GM19043 (cell line): ENCODE results near the gene C2orf15.
"Not testable (repeated sequence)": the region's sequence is repeated elsewhere in the genome, so short reads cannot be mapped to it uniquely, and the experiment has no call there.

Experiments
- ATAC-seq: cut with Tn5 transposase; IDR thresholded peaks from one replicate; pipeline ENCODE4 v1.9.1; 2021; ENCODE audit warnings: low read depth; ENCODE audit not compliant: unreplicated experiment

Gene C2orf15, protein sequence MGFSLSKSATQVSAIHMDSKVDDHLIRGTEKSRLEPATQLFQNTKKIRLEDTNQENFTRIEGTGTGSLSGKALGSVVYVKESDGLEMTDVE

DNA sequence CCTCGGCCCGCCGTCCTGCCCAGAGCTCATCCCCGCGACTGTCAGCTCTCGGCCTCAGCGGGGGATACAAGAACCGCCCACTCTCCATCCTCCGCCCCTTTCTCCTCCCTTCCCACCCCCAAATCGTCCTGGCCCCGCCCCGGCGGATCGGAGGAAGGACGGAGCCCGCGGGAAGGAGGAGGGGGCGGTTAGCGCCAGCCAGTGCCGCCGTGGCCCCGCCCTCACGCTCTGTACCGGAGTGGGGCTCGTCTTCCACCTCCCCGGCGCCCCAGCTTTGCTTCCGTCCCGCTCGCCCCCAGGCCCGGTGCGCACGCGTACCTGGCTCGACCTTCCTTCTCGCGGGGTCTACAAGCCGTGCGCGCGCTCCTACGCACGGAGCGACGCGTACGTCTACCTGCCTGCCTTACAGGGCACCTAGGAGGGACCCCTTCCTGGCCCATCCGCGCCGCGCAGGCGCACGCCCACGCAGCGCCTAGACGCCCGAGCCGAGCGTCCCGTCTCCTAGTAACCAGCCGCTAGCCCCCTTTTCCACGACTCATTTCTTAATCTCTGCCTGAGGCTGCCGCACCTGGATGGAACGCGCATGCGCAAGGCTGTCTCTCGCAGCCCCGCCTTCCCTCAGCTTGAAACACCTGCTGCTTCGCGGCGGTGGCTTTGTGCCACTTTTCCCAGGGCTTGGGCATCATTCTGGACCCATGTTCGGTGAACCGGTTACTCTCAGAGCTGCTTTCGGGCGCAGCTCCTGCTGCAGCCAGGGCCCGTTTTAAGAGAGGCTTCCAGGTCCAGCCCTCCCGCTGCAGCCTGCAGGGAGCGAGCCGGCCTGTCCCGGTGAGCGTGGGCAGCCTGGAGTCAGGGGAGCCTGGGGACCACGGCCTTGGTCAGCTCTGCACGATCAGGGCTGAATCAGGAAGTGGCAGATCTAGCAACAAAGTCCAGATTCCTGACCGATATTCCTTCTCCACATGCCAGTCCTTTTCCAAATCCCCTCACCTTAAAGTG, at the start of gene C2orf15:
TSS of gene C2orf15 (plus strand) at position 598 of the 999 bp plus-strand sequence. CDS start 8,852 bp downstream, outside the sequence.
- peak; percentile 82 for ATAC-seq

DNA sequence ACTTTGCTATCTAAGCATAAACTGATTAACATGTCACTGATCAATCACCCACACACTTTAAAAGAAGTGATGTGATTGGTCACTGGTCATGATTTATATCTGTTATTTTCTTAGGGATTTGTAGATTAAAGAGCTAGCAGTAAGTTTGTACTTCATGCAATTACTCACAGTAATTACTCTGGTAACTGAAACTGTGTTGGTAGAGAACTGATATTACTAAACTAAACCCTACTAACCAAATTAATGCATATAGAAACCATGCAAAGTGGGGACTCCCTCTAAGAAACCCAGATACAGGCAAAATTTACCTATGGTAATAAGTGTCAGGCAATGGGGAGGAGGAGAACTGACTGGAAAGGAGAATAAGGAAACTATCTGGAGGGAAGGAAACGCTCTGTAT, 44.8 kb upstream of the C2orf15 start:
- no peak for ATAC-seq

- ATAC-seq, result no peak
Observed at GRCh38 chr2:99101697-99102096, 39.8 kb upstream of the C2orf15 start.

GRCh38 chr2:99104006-99104405, 37.5 kb upstream of the C2orf15 start:
- ATAC-seq, result no peak

GRCh38 chr2:99106913-99107312, 34.6 kb upstream of the C2orf15 start:
- ATAC-seq, result no peak

DNA sequence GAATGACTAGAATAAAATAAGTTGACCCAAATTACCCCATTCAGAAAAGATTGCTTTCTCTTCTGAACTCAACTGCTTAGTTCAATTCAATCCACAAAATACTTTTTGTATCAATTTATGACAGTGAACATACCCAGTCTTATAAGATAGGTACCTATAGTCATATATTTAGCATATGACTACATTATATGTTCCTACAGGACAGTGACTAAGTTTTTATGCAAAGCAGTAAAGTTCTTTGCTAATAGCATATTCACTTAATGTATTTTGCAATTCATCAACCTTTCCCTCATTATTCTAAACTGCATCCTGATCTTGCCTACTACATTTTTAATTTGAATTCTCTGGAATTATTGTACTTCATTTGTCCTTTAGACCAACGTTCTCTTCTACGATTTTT, 30.3 kb upstream of the C2orf15 start:
- ATAC-seq, result no peak

GRCh38 chr2:99111945-99112344, 29.6 kb upstream of the C2orf15 start:
- ATAC-seq, result no peak

DNA sequence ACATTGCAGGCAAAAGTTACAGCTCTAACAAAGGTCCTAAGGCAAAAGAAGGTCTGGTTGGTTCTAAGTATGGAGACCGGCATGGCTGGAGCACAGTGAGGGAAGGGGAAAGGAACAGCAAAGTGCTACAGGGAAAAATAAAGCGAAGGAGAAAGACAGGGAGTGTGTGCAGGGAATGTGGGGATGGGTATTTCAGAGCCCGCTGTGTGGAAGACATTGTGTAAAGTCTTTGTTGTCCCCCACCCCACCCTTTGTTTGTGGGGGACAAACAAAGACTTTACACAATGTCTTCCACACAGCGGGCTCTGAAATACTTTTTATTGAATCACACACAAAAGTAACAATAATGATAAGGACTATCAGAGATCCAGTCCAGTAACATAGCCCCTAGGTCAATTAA, 28.9 kb upstream of the C2orf15 start:
- ATAC-seq, result no peak

DNA sequence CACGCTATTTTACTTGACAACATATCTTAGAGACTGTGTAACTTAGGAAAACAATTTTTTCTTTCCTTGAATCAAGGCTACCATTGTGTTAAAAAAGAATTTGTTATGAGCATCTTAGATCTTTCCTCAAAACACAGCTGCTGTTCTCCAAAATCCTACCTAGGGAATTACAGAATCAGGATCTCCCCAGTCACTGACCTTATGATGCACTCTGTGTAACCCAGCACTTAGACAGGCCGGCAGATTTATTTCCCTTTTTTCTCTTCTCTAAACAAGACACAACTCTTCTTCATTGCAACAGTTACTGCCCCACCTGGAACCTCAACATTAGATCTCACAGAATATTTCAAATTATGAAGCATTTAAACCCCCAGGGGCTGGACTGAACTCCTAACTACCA, 13.5 kb upstream of the C2orf15 start:
- no peak for ATAC-seq

- ATAC-seq, result not testable (repeated sequence)
Observed at GRCh38 chr2:99135044-99135556, 6.4 kb upstream of the C2orf15 start.

GRCh38 chr2:99139003-99139402, 2.5 kb upstream of the C2orf15 start:
- ATAC-seq, result no peak

DNA sequence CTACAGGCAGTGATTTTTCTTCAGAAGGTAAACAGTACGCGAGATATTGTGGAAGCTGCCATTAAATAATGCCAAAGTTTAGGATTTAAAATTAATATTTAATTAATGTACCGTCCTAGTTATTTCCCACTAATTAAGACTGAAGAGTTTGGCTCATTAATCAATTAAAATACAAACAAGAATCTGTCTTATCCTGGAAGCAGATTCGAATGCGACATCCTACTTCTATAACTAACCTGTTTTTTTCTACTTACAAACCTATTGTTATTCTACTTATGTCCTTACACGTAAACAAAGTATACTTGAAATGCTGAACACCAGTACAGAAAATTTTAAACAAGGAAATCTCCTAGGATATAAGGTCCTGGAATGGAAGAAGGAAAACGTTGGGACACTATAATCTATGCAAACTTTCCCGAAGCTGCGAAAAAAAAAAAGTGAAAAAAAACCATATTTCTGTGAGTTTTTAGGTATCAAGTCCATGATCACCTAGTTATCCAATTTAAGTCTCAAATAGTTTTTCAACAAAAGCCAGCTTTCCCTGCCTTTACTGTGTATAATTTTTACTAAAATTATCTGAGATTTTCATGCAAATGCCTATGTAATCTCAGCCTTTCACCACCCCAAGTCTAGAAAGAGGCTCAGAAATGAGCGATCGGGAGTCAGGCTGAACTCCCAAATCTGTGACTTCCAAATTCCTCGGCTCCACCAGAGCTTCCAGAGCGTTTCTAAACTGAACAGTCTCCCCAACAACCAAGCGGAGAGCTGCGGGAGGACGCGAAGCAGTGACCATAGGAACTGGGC, 1.2 kb upstream of the C2orf15 start:
- ATAC-seq, result no peak

DNA sequence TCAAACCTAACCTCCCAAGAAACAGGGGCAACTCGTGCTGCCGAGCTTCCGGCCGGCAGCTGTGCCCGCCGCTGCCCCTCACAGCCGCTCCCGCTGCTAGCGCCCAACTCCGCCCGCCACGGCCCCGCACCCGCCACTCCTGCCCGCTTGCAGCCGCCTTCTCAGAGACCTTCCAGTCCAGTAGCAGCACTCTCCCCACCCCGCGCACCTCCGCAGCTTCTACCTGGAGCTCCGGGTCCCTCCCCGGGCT, 722 bp upstream of the C2orf15 start:
- peak; percentile 26 for ATAC-seq

DNA sequence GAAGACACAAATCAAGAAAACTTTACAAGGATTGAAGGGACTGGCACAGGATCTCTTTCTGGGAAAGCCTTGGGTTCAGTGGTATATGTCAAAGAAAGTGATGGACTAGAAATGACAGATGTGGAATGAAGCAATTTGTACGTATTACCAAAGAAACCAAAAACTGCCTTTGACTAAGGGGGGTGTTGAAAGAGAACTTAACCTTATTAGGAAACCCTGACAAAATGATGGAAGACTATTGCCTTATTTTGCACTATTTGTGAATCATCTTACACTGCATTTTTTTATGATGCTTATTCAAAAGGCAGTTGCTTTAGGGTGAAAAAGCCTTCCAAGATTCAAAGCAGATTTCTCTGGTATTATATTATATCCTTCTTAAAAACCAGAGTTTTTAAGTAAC, 9.2 kb downstream of the C2orf15 start:
- no peak for ATAC-seq

GRCh38 chr2:99152199-99152895, 10.8 kb downstream of the C2orf15 start:
- no peak for ATAC-seq

GRCh38 chr2:99153921-99154604, 12.6 kb downstream of the C2orf15 start:
- ATAC-seq, result no peak

DNA sequence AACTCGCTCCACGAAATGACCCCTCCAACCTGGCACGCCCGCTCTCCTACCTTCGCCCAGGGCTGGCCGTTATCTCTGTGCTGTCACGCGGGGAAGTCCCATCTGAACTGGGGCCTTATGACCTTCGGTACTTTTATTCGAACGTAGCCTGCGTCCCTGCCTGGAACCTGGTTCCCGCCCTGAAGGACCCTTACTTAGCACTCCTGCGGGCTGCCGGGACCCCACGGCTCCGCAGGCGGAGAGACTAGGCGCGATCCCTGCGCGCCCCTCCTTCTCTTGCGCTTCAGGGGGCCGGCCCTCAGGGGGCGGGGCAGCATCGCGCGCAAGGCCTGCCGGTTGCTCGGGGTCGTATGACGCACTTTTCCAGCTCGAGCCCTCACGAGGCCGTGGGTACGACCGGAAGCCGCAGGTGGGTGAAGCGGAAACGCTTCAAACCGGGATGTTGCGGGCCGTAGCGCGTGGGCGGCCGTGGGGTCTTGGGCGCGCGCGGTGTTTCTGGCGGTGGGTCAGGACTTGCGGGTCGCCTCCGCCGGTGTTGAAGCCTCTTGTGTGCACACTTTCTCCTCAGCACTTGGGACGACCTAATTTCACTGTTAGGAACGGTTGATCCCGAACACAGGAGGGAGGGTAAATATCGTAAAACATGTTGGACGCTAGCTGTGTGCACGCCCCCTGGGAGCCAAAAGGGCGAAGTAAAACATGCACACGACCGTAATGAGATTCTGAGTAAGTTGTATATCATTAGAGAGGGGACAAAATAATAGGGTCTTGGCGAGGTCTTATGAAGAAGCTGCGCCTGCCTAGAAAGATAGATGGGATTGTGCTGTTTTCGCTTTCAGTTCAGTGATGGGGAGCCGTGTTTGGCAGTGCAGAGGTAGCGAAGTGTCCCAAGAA, 13.4 kb downstream of the C2orf15 start, which contains the start of the genes LIPT1 and TSGA10:
TSS of gene LIPT1 (plus strand) at position 325 of the 894 bp plus-strand sequence. CDS start 6,991 bp downstream, outside the sequence.
TSS of gene TSGA10 (minus strand) at position 300 of the 894 bp plus-strand sequence. CDS start 45,503 bp downstream, outside the sequence.
- peak; percentile 92 for ATAC-seq

DNA sequence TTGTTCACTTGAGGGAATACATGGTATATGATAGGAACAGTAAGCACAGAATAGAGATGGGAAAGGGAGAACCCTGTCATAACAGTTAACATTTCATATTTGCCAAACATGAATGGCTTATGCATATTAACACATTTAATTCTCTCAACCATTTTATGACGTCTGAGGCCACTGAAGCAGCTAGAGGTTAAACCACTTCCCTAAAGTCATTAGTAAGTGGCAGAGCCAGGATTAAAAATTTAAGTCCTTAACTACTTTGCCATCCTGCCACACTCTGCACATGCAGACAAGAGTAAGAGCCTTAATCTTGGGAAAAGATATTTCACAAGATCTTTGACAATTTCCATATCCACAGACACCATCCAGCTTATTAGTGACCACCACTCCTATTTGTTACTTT, 15.4 kb downstream of the C2orf15 start:
- ATAC-seq, result no peak

DNA sequence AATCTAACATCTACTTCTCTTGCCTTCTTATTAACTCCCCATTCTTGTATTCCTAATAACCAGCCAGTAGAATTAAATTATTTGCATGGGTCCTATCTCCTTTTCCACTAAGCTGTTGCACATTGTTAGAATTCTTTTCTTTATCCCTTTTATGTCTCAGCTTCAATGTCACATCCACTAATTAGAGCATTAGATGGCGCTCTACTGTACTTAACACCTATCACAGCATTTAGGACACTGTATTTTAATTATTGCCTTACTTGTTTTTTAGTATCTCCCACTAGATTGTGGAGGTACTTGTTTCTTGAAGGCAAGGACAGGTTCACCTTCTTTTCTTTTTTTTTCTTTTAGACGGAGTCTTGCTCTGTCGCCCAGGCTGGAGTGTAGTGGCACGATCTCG, 17.1 kb downstream of the C2orf15 start:
- ATAC-seq, result no peak
